ENCODE results near the gene LIMS2. TPM values are rescaled to one million over a fixed set of nuclear protein-coding genes. Genes with fewer than 3 reads are reported as not detected.

Gene LIMS2
- polyA plus RNA-seq, 2 of the 4 experiments (the other 2 are of a cell fraction), result 1.2 to 6.1 TPM

DNA sequence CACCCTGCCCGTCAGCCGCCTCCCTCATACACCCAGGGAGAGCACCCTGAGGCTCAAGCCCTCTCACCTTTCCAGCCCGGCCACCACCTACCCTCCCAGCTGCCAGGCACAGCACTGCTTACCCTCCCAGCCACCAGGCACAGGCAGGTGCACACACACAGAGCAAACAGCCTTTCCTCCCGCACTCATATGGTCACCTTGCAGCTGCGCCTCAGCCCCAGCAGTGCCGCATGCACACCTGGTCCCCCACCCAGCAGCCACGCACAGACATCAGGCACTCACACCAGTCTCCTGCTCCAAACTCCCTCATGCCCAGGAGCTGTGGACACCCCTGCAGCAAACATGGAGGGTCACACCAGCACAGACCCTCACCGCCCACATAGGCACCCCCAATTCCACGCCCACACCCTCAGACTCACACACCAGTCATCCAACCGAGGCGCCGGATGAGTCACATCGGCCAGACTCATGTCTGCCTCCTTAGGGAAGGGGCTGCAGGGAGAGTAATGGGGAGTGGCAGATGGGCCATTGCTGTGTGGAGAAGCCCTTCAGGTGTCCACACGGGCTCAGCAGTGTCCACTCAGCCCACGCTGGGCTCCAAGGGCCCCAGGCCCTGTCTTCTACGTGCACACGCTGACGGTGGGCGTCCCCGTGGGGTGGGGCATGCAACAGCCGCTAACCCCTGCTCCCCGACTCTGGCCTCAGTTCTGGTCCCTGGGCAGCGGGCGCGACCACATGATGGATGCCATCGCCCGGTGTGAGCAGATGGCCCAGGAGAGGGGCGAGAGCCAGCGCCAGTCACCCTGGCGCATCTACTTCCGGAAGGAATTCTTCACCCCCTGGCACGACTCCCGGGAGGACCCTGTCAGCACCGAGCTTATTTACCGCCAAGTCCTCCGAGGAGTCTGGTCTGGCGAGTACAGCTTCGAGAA lies 51.7 kb downstream of the LIMS2 start:
- DNase-seq (ENCODE audit: low read depth in 1 of 2, low spot score in 1 of 2) (no peak), FAIRE-seq (no peak), ATAC-seq (peak in 1 of 2 experiments; percentile 18; a peak in 1 of 6 replicates)
- ChIA-PET POLR2A (no interaction called here), CTCF (interaction anchor here (0.7 to 1.5 kb wide), 2 partner anchors 97 to 99 kb away, joined by 3 read pairs; partner anchors contain the start of gene IWS1)
- H3K4me2 ChIP-seq, result no peak overlapping the region
- peak overlapping the region in 1 of 2 experiments; percentile 24; a peak in 1 of 6 replicates for H3K27ac ChIP-seq
- H3K4me3 ChIP-seq, result no peak overlapping the region
- peaks cover 5% of the 10 kb centered on the region; the same call in 2 of the 3 replicates for H3K4me1 ChIP-seq
- H3K9me3 ChIP-seq, result no peaks in the 10 kb centered on the region
- WGBS (ENCODE audit: missing lambda C conversion rate), result 60% methylated on average over 21 of the region's 38 CpGs
- no peak for TF ChIP-seq NR3C1 (IDR thresholded peaks at IDR 0.05)
- no peak for TF ChIP-seq ZNF302 (CRISPR knock-in tag; IDR thresholded peaks at IDR 0.05)
- no peak for TF ChIP-seq BHLHE40 (IDR thresholded peaks at IDR 0.05; ENCODE audit: low read depth, low read length)
- TF ChIP-seq ZC3H11A (IDR thresholded peaks at IDR 0.05), result no peak
- no peak for TF ChIP-seq ESRRA (IDR thresholded peaks at IDR 0.05; ENCODE audit: borderline replicate concordance, low read length)
- no peak for TF ChIP-seq CBX2 (IDR thresholded peaks at IDR 0.05; ENCODE audit: borderline replicate concordance, low read depth)

- H3K4me3 ChIP-seq, result no peak overlapping the region
- H3K4me2 ChIP-seq, result no peak overlapping the region
- no peak overlapping the region for H3K27ac ChIP-seq
- no peaks in the 10 kb centered on the region for H3K9me3 ChIP-seq
- POLR2A ChIA-PET, result no interaction called here
- 76% methylated on average over 21 of the region's 21 CpGs for WGBS (ENCODE audit: missing lambda C conversion rate)
- FAIRE-seq, result no peak
- no peak for DNase-seq (ENCODE audit: low read depth in 1 of 2, low spot score in 1 of 2)
- CTCF ChIA-PET, result interaction anchor here (1.3 kb wide), 1 partner anchor 27 kb away, joined by 3 read pairs; no protein-coding TSS in a partner anchor
- H3K4me1 ChIP-seq, result peaks cover 5% of the 10 kb centered on the region; the same call in 2 of the 3 replicates
- no peak for TF ChIP-seq REST (IDR thresholded peaks at IDR 0.05)
- no peak for TF ChIP-seq ELK1 (IDR thresholded peaks at IDR 0.05; ENCODE audit: low read depth, low read length)
- no peak for TF ChIP-seq FOSB (CRISPR knock-in tag; IDR thresholded peaks at IDR 0.05)
- TF ChIP-seq ZNF302 (CRISPR knock-in tag; IDR thresholded peaks at IDR 0.05), result no peak
- no peak for TF ChIP-seq RNF2 (IDR thresholded peaks at IDR 0.05; ENCODE audit: borderline replicate concordance, low read depth)
- no peak for TF ChIP-seq ZSCAN20 (CRISPR knock-in tag; IDR thresholded peaks at IDR 0.05)
- TF ChIP-seq ESRRA (IDR thresholded peaks at IDR 0.05; ENCODE audit: borderline replicate concordance, low read length), result no peak
- no peak for TF ChIP-seq HOXB13 (CRISPR knock-in tag; IDR thresholded peaks at IDR 0.05; ENCODE audit: low read depth)
- TF ChIP-seq ZC3H11A (IDR thresholded peaks at IDR 0.05), result no peak
- no peak for TF ChIP-seq CEBPB (IDR thresholded peaks at IDR 0.05)
- TF ChIP-seq RARB (CRISPR knock-in tag; IDR thresholded peaks at IDR 0.05), result no peak
- no peak for TF ChIP-seq NR3C1 (IDR thresholded peaks at IDR 0.05)
- ATAC-seq, result no peak
Measured at GRCh38 chr2:127622561-127623387, 52.6 kb downstream of the LIMS2 start.
